Fibroblast of lung (primary cell): ENCODE data around the gene ZEB2. TPM values are rescaled to one million over a fixed set of nuclear protein-coding genes. Genes with fewer than 3 reads are reported as not detected.

Source experiments
- DNase-seq, 2 donors: peaks; one replicate each; pipeline versions ENCODE4 v3.0.0 to v3.0.0-alpha.2; 2010; ENCODE audit warnings: low read depth in 2 of 2
- H2AFZ ChIP-seq: 2 replicates; pipeline ENCODE4 v1.5.1; 2012; ENCODE audit warnings: low read length, control low read depth, inconsistent platforms
- H3K27ac ChIP-seq: 2 replicates; pipeline ENCODE4 v1.5.1; 2011; ENCODE audit warnings: low read length, control low read depth; ENCODE audit not compliant: insufficient read depth
- H3K27me3 ChIP-seq: 2 replicates; pipeline ENCODE4 v1.5.1; 2011; ENCODE audit warnings: mild to moderate bottlenecking, low read length; ENCODE audit not compliant: control insufficient read depth, insufficient read depth
- H3K36me3 ChIP-seq: 2 replicates; pipeline ENCODE4 v1.5.1; 2011; ENCODE audit warnings: low read length; ENCODE audit not compliant: control insufficient read depth, insufficient read depth
- H3K4me1 ChIP-seq: 2 replicates; pipeline ENCODE4 v1.5.1; 2011; ENCODE audit warnings: low read length; ENCODE audit not compliant: control insufficient read depth, insufficient read depth; ENCODE audit errors: extremely low read depth
- H3K4me2 ChIP-seq: 2 replicates; pipeline ENCODE4 v1.5.1; 2011; ENCODE audit warnings: low read length, control low read depth; ENCODE audit not compliant: insufficient read depth; ENCODE audit errors: extremely low read depth
- H3K4me3 ChIP-seq, 4 experiments: fragments of 200-600 bp in 1 of 4; sonication (generic) in 1 of 4; replicated peaks in 1 of 4; 2 replicates each; pipeline ENCODE4 v1.5.1; 2011 to 2016; ENCODE audit warnings: low read length in 4 of 4, low read depth in 3 of 4, mild to moderate bottlenecking in 3 of 4, control low read depth in 2 of 4, inconsistent platforms in 1 of 4, mixed read lengths in 1 of 4; ENCODE audit not compliant: insufficient read depth in 1 of 4; ENCODE audit errors: control extremely low read depth in 1 of 4
- H3K79me2 ChIP-seq: 2 replicates; pipeline ENCODE4 v1.5.1; 2012; ENCODE audit warnings: mild to moderate bottlenecking, low read length, inconsistent platforms; ENCODE audit not compliant: control insufficient read depth, insufficient read depth
- H3K9ac ChIP-seq: 2 replicates; pipeline ENCODE4 v1.5.1; 2011; ENCODE audit warnings: mild to moderate bottlenecking, low read length, control low read depth; ENCODE audit not compliant: insufficient read depth
- H3K9me3 ChIP-seq: 2 replicates; pipeline ENCODE4 v1.5.1; 2012; ENCODE audit warnings: low read depth, low read length; ENCODE audit not compliant: control insufficient read depth, insufficient read depth
- H4K20me1 ChIP-seq: 2 replicates; pipeline ENCODE4 v1.5.1; 2011; ENCODE audit warnings: low read length; ENCODE audit not compliant: control insufficient read depth, insufficient read depth; ENCODE audit errors: extremely low read depth
- CTCF ChIP-seq, 2 donors: IDR thresholded peaks in 1 of 2; conservative IDR thresholded peaks in 1 of 2; 1 replicate in 1 of 2; 2 replicates in 1 of 2; pipeline ENCODE4 v1.5.1; 2011 to 2012; ENCODE audit warnings: low read length in 2 of 2, control low read depth in 1 of 2, inconsistent platforms in 1 of 2, low read depth in 1 of 2, mild to moderate bottlenecking in 1 of 2
- EZH2 ChIP-seq: IDR thresholded peaks from 2 replicates; pipeline ENCODE4 v1.5.1; 2012; ENCODE audit warnings: low read length, control low read depth, mild to moderate bottlenecking; ENCODE audit errors: missing control alignments
- polyA plus RNA-seq, 2 donors: library from polyadenylated mRNA; depleted of rRNA in 1 of 2; stranded (reverse) in 1 of 2; unstranded in 1 of 2; fragments of >200 nt; gene quantifications; 2 replicates each; pipeline ENCODE4 v1.2.1, GENCODE V29; 2011 to 2012; ENCODE audit warnings: missing spikeins in 1 of 2
- total RNA-seq: library from RNA; depleted of rRNA; stranded (reverse); fragments of >200 nt; gene quantifications from 2 replicates; pipeline ENCODE4 v1.2.1, GENCODE V29; 2014

Gene ZEB2
- total and polyA plus RNA-seq, 2 donors (not counting 1 experiment from before 2014, with no cell fraction given): 91.0 to 130 TPM

DNA sequence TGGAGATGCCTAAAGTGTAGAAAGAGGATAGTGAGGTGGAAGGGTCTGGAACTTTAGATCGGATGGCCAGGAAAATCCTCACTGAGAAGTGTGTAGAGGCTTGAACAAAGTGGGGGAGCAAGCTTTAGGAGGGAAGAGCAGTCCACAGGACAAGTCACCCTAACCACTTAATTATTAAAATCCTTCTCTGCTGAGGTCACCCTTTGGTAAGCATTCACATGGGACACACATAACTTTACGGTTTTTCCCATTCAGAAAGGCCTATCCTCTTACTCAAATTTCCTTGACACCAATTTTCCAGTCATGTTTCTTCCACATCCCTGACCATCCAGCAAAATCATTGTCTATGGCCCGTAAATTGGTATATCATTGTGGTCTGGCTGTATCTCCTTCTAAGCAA lies 31.0 kb upstream of the ZEB2 start:
- no peaks in the 10 kb centered on the region for H3K27me3 ChIP-seq
- no peak overlapping the region for H2AFZ ChIP-seq
- no peaks in the 10 kb centered on the region for H3K79me2 ChIP-seq
- H4K20me1 ChIP-seq: no peaks in the 10 kb centered on the region
- H3K27ac ChIP-seq: no peak overlapping the region
- H3K4me1 ChIP-seq: peaks cover 5% of the 10 kb centered on the region
- TF ChIP-seq CTCF (conservative IDR thresholded peaks at IDR 0.05 in 1 of 2, IDR thresholded peaks at IDR 0.05 in 1 of 2; ENCODE audit: low read depth in 1 of 2, low read length in 2 of 2) (no peak), EZH2 (no peak)
- no peak overlapping the region for H3K4me3 ChIP-seq
- no peaks in the 10 kb centered on the region for H3K9me3 ChIP-seq
- DNase-seq: peak in 1 of 2 donors; percentile 42
- no peak overlapping the region for H3K9ac ChIP-seq
- no peak overlapping the region for H3K4me2 ChIP-seq
- H3K36me3 ChIP-seq: no peaks in the 10 kb centered on the region

- no peak overlapping the region for H2AFZ ChIP-seq
- no peaks in the 10 kb centered on the region for H3K36me3 ChIP-seq
- H3K9ac ChIP-seq: no peak overlapping the region
- no peaks in the 10 kb centered on the region for H3K27me3 ChIP-seq
- no peaks in the 10 kb centered on the region for H4K20me1 ChIP-seq
- no peaks in the 10 kb centered on the region for H3K9me3 ChIP-seq
- no peak for DNase-seq
- no peaks in the 10 kb centered on the region for H3K79me2 ChIP-seq
- no peak overlapping the region for H3K4me2 ChIP-seq
- peaks cover 5% of the 10 kb centered on the region for H3K4me1 ChIP-seq
- H3K27ac ChIP-seq: no peak overlapping the region
- no peak for TF ChIP-seq EZH2
- TF ChIP-seq CTCF (conservative IDR thresholded peaks at IDR 0.05 in 1 of 2, IDR thresholded peaks at IDR 0.05 in 1 of 2; ENCODE audit: low read depth in 1 of 2, low read length in 2 of 2): no peak
- no peak overlapping the region for H3K4me3 ChIP-seq
These were observed 30.2 kb upstream of the ZEB2 start for GRCh38 chr2:144550084-144550483.

GRCh38 chr2:144548532-144549191 lies 28.7 kb upstream of the ZEB2 start:
- no peaks in the 10 kb centered on the region for H3K79me2 ChIP-seq
- no peak overlapping the region for H3K4me2 ChIP-seq
- H3K9ac ChIP-seq: no peak overlapping the region
- no peak for DNase-seq
- no peak overlapping the region for H2AFZ ChIP-seq
- H3K4me3 ChIP-seq: no peak overlapping the region
- no peaks in the 10 kb centered on the region for H3K27me3 ChIP-seq
- no peaks in the 10 kb centered on the region for H4K20me1 ChIP-seq
- no peaks in the 10 kb centered on the region for H3K9me3 ChIP-seq
- H3K36me3 ChIP-seq: no peaks in the 10 kb centered on the region
- peaks cover 5% of the 10 kb centered on the region for H3K4me1 ChIP-seq
- H3K27ac ChIP-seq: no peak overlapping the region
- TF ChIP-seq CTCF (conservative IDR thresholded peaks at IDR 0.05 in 1 of 2, IDR thresholded peaks at IDR 0.05 in 1 of 2; ENCODE audit: low read depth in 1 of 2, low read length in 2 of 2) (no peak), EZH2 (no peak)
